ENCODE data around the gene AUTS2. TPM values are rescaled to one million over a fixed set of nuclear protein-coding genes. Genes with fewer than 3 reads are reported as not detected.

AUTS2 gene
- total and polyA plus RNA-seq, 2 of the 8 experiments (the other 6 are each of a cell fraction or from before 2014, with no cell fraction given) = 25.9 to 101 TPM

GRCh38 chr7:70299472-70299807 lies 701.2 kb downstream of the AUTS2 start:
- CTCF ChIA-PET (ENCODE audit: partially characterized antibody) = interaction anchor here (0.7 kb wide), 1 partner anchor 263 kb away, joined by 3 read pairs; no protein-coding TSS in a partner anchor
- no peaks in the 10 kb centered on the region for H3K27me3 ChIP-seq (replicated peaks in 1 of 4; ENCODE audit: control insufficient read depth in 3 of 4, extremely low read depth in 1 of 4, insufficient read depth in 3 of 4, low read length in 3 of 4)
- TF ChIP-seq KDM1A (IDR thresholded peaks at IDR 0.05; ENCODE audit: borderline replicate concordance, low read length) = no peak
- no peak for TF ChIP-seq MAX (IDR thresholded peaks at IDR 0.05)
- TF ChIP-seq JUN (IDR thresholded peaks at IDR 0.05; ENCODE audit: low read depth, low read length) = no peak
- no peak for TF ChIP-seq TEAD4 (IDR thresholded peaks at IDR 0.05; ENCODE audit: low read depth, low read length)
- TF ChIP-seq USF2 (IDR thresholded peaks at IDR 0.05; ENCODE audit: low read length) = no peak
- TF ChIP-seq SP1 (IDR thresholded peaks at IDR 0.05; ENCODE audit: low read depth, low read length) = no peak
- TF ChIP-seq SP4 (IDR thresholded peaks at IDR 0.05; ENCODE audit: low read length) = no peak
- TF ChIP-seq RNF2 (IDR thresholded peaks at IDR 0.05; ENCODE audit: borderline replicate concordance, low read depth, low read length, missing control alignments, poor library complexity, severe bottlenecking) = no peak
- no peak for TF ChIP-seq TAF7 (optimal IDR thresholded peaks at IDR 0.05; ENCODE audit: borderline replicate concordance, low read depth, low read length)
- TF ChIP-seq GABPA (IDR thresholded peaks at IDR 0.05; ENCODE audit: borderline replicate concordance, insufficient read depth, low read length) = no peak
- no peak for TF ChIP-seq RBBP5 (IDR thresholded peaks at IDR 0.05; ENCODE audit: borderline replicate concordance, low read depth, low read length)

More at GRCh38 chr7:70299472-70299807, 701.2 kb downstream of the AUTS2 start:
- H3K4me3 ChIP-seq (ENCODE audit: extremely low read depth in 1 of 4, insufficient read depth in 2 of 4, low read depth in 3 of 4, low read length in 4 of 4) = no peak overlapping the region
- H2AFZ ChIP-seq (ENCODE audit: low read length) = no peak overlapping the region
- H3K79me2 ChIP-seq (ENCODE audit: control insufficient read depth in 1 of 2, insufficient read depth in 2 of 2, low read length in 2 of 2) = no peaks in the 10 kb centered on the region
- no peak overlapping the region for H3K23ac ChIP-seq (ENCODE audit: insufficient read length)
- H2BK5ac ChIP-seq (ENCODE audit: low read depth, low read length) = no peak overlapping the region
- H3K36me3 ChIP-seq (ENCODE audit: control insufficient read depth in 2 of 4, insufficient read depth in 4 of 4, low read length in 3 of 4) = no peaks in the 10 kb centered on the region
- H3K4me1 ChIP-seq (replicated peaks in 1 of 4; ENCODE audit: control insufficient read depth in 3 of 4, insufficient read depth in 4 of 4, low read length in 3 of 4) = no peaks in the 10 kb centered on the region
- no peak overlapping the region for H4K91ac ChIP-seq (replicated peaks; ENCODE audit: insufficient read length, low read length)
- POLR2A ChIA-PET (ENCODE audit: partially characterized antibody) = no interaction called here
- H3K18ac ChIP-seq (ENCODE audit: extremely low read depth, low read length) = no peak overlapping the region
- no peak overlapping the region for H2BK20ac ChIP-seq (ENCODE audit: low read length)
- 92% methylated on average over 4 of the region's 4 CpGs; no CpG with 5 or more reads in 1 of the 2 experiments for WGBS, 2 experiments (ENCODE audit: extremely low coverage in 1 of 2, insufficient coverage in 1 of 2, insufficient read length in 1 of 2, insufficient replicate concordance in 2 of 2, low coverage in 1 of 2, low lambda C conversion rate in 2 of 2, missing lambda C conversion rate in 1 of 2)
- H2BK15ac ChIP-seq (ENCODE audit: low read length) = no peak overlapping the region
- no peaks in the 10 kb centered on the region for H3K9me3 ChIP-seq (ENCODE audit: insufficient read depth in 2 of 2, low read depth in 1 of 2, low read length in 1 of 2)
- H3K14ac ChIP-seq (ENCODE audit: insufficient read length) = no peak overlapping the region
- H3K23me2 ChIP-seq (ENCODE audit: low read depth, low read length) = no peaks in the 10 kb centered on the region
- H4K8ac ChIP-seq (ENCODE audit: extremely low read depth, insufficient read depth, low read length) = no peak overlapping the region
- no peaks in the 10 kb centered on the region for H3K79me1 ChIP-seq (ENCODE audit: low read depth, low read length)
- FAIRE-seq (no peak), DNase-seq (ENCODE audit: low read depth in 1 of 2, low spot score in 2 of 2) (no peak)
- no peak overlapping the region for H4K5ac ChIP-seq (ENCODE audit: insufficient read length, low read depth, low read length)
- H3K4ac ChIP-seq (replicated peaks; ENCODE audit: insufficient read length, low read depth, low read length) = no peak overlapping the region
- no peaks in the 10 kb centered on the region for H4K20me1 ChIP-seq (replicated peaks in 1 of 2; ENCODE audit: control insufficient read depth in 1 of 2, insufficient read depth in 2 of 2, low read length in 2 of 2)
- no peak overlapping the region for H2AK5ac ChIP-seq (ENCODE audit: low read depth, low read length)
- H3K4me2 ChIP-seq (ENCODE audit: insufficient read depth in 1 of 2, low read depth in 2 of 2, low read length in 2 of 2) = no peak overlapping the region
- no peak overlapping the region for H3K56ac ChIP-seq (replicated peaks; ENCODE audit: insufficient read length, low read depth, low read length)
- no peak overlapping the region for H3K9ac ChIP-seq (replicated peaks in 1 of 4; ENCODE audit: extremely low read depth in 1 of 4, low read depth in 3 of 4, low read length in 3 of 4)
- no peak overlapping the region for H3K27ac ChIP-seq (ENCODE audit: low read depth, low read length)
- H2BK12ac ChIP-seq (ENCODE audit: low read depth, low read length) = no peak overlapping the region
- no peak overlapping the region for H2BK120ac ChIP-seq (replicated peaks; ENCODE audit: low read depth, low read length)
